ENCODE measurements around the gene DRAM2. TPM values are rescaled to one million over a fixed set of nuclear protein-coding genes. Genes with fewer than 3 reads are reported as not detected.

DRAM2 gene
- polyA plus RNA-seq, 1 donor, result 78.5 TPM

DNA sequence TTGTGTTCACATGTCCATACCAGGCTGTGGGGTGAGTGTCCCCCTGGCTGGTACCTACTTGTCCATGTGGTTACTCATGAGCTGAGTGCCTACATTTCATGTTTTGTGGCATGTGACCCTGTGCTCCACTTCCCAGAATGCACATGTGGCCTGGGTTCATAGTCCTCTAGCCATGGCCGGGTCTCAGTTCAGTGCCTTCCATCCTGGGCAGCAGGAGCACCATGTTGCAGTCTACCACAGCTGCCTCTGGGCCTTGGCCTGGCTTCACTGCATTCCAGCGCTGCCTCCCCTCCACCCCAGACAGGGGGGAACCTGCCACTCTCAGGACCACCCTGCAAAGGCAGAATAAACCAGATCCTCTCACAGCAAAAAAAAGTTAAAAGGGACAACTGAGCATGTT is 5.6 kb upstream of the DRAM2 start:
- no peaks in the 10 kb centered on the region for H3K27me3 ChIP-seq (ENCODE audit: control insufficient read depth, insufficient read depth, low read length)

DNA sequence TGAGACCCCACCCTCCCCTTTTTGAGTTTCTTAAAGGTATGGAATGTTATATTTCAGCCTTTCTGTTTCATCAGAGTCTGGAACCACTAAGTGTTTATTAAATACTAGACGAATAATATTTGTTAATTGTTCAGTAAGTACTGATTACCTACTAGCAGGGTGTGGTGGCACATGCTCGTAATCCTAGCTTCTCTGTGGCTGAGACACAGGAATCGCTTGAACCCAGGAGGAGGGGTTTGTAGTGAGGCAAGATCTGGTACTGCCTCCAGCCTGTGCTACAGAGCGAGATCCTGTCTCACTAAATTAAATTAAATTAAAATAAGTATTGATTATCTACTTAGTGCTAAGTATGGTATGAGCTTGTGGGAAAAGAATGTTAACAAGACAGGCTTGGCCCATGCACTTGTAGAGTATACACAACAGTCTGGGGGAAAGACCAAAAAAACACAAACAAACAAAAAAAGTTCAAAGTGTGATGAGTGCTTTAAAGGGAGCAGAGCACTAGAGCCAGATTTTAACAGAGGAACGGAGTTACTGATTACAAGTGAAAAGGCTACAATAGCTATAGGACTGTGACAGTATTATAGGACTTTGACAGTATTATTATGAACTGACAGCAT is 2.6 kb upstream of the DRAM2 start:
- H3K4me3 ChIP-seq (ENCODE audit: low read length), result no peak overlapping the region
- no peaks in the 10 kb centered on the region for H3K27me3 ChIP-seq (ENCODE audit: control insufficient read depth, insufficient read depth, low read length)
- peaks cover 3% of the 10 kb centered on the region for H3K36me3 ChIP-seq (ENCODE audit: control insufficient read depth, insufficient read depth, low read length)
- H3K4me1 ChIP-seq (ENCODE audit: control insufficient read depth, insufficient read depth, low read length), result peaks cover 6% of the 10 kb centered on the region
- H3K27ac ChIP-seq (ENCODE audit: low read length), result peak overlapping the region; percentile 88
- H3K9me3 ChIP-seq (ENCODE audit: control insufficient read depth, low read depth, low read length), result no peaks in the 10 kb centered on the region
- peak; percentile 32 to 66 for DNase-seq
- 63% methylated on average over 1 of the region's 5 CpGs for WGBS (ENCODE audit: insufficient coverage, low lambda C conversion rate)

More for the DNA sequence above, 5.6 kb upstream of the DRAM2 start:
- no CpG with 5 or more reads among the region's 2 CpGs for WGBS (ENCODE audit: insufficient coverage, low lambda C conversion rate)
- no peaks in the 10 kb centered on the region for H3K9me3 ChIP-seq (ENCODE audit: control insufficient read depth, low read depth, low read length)
- peak; percentile 7 to 40 for DNase-seq
- peaks cover 6% of the 10 kb centered on the region for H3K4me1 ChIP-seq (ENCODE audit: control insufficient read depth, insufficient read depth, low read length)
- H3K4me3 ChIP-seq (ENCODE audit: low read length), result no peak overlapping the region
- H3K27ac ChIP-seq (ENCODE audit: low read length), result no peak overlapping the region
- H3K36me3 ChIP-seq (ENCODE audit: control insufficient read depth, insufficient read depth, low read length), result peaks cover 19% of the 10 kb centered on the region

DNA sequence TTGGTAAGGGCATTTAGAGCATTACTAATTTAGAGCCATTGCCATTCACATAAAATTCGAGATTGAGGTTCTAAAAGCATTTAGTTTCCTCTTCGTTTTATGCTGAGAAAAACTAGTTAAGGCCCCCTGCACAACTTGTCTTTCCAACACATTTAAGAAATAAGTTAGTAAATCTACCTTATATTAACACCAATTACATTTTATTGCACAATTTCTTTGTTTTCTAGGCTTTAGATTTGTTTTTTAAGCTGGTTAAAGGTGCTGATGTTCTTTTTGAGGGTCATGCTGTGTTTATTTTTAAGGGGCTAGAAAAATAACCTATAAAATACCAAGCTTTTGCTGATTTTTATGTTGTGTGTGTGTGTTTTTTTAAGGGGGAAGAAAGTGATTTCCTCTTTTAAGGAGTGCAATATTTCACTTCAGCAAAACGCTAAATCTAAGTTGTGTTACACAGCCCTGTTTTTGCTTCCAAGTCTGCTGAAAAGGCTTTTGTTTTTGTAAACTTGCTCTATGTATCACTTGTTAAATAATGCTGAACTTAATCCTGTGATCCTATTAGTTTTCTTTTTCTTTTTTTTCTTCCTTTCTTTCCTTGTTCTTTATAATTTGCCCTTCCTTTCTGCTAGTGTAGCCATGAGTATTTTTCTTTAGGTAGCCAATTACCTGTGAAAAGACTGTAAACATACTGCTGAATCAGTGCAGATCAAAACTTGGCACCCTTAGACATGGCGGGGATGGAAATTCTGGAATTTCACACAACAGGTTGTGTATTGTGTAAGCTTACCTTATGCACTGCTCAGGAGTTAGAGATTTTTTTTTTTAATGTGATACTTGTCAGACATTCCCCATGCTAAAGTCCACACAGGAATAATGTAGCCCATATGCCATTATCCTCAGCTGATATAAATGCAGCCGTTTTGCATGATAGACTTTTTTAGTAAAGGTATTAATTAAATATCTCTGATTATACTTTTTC is 1.6 kb upstream of the DRAM2 start:
- peak; percentile 44 to 77 for DNase-seq
- WGBS (ENCODE audit: insufficient coverage, low lambda C conversion rate), result 17% methylated on average over 1 of the region's 5 CpGs
- peak overlapping the region; percentile 78 for H3K4me3 ChIP-seq (ENCODE audit: low read length)
- H3K36me3 ChIP-seq (ENCODE audit: control insufficient read depth, insufficient read depth, low read length), result peaks cover 3% of the 10 kb centered on the region
- H3K4me1 ChIP-seq (ENCODE audit: control insufficient read depth, insufficient read depth, low read length), result peaks cover 6% of the 10 kb centered on the region
- no peaks in the 10 kb centered on the region for H3K27me3 ChIP-seq (ENCODE audit: control insufficient read depth, insufficient read depth, low read length)
- no peaks in the 10 kb centered on the region for H3K9me3 ChIP-seq (ENCODE audit: control insufficient read depth, low read depth, low read length)
- peak overlapping the region; percentile 88 for H3K27ac ChIP-seq (ENCODE audit: low read length)

DNA sequence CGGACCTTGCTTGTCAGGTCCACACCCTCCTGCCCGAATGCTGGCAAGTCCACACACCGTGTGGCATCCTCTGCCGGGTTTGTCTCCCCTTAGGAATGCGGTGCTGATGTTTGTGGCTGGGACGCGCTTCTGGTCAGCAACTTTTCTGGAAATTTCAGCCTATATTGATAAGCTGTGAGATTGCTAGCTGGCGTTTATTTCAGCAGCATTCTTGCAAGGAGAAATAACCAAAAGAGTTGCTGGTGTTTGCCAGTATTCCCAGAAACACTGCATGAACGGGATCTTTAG is 731 bp upstream of the DRAM2 start:
- Histone ChIP-seq H3K9me3 (ENCODE audit: control insufficient read depth, low read depth, low read length) (no peaks in the 10 kb centered on the region), H3K4me1 (ENCODE audit: control insufficient read depth, insufficient read depth, low read length) (peaks cover 6% of the 10 kb centered on the region), H3K27ac (ENCODE audit: low read length) (peak overlapping the region; percentile 88), H3K36me3 (ENCODE audit: control insufficient read depth, insufficient read depth, low read length) (peaks cover 6% of the 10 kb centered on the region), H3K4me3 (ENCODE audit: low read length) (peak overlapping the region; percentile 78), H3K27me3 (ENCODE audit: control insufficient read depth, insufficient read depth, low read length) (no peaks in the 10 kb centered on the region)
- no CpG with 5 or more reads among the region's 9 CpGs for WGBS (ENCODE audit: insufficient coverage, low lambda C conversion rate)
- DNase-seq, result no peak

DNA sequence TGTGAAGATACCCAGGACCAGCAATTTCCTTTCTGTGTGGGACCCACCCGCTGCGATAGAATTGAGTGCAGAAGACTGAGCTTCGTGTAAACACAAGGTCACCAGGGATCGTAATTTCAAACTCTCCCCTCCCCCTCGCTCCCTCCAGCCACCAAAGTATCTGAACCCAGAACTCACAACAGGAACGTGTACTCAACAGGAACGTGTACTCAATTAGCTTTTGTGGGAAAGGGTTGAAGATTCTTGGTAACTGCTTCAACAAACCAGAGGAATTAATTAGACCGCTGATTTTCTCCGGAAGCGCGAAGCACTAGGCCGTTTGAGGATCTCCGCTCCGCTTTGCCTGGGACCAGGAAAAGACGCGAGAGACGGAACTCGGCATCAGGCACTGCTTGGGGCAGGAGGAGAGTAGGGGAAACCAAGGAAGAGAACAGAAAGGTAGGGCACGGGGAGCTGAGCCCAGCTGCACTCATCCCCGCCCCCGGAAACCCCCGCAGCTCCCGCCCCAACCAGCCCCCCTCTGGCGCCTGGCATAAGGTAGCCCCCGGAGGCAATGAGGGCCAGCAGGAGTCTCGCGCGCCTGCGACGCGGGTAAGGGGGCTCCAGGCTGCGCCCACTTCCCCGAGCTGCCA is 453 bp downstream of the DRAM2 start:
- no CpG with 5 or more reads among the region's 33 CpGs for WGBS (ENCODE audit: insufficient coverage, low lambda C conversion rate)
- H3K36me3 ChIP-seq (ENCODE audit: control insufficient read depth, insufficient read depth, low read length), result peaks cover 14% of the 10 kb centered on the region
- peaks cover 6% of the 10 kb centered on the region for H3K4me1 ChIP-seq (ENCODE audit: control insufficient read depth, insufficient read depth, low read length)
- peak; percentile 42 to 74 for DNase-seq
- H3K9me3 ChIP-seq (ENCODE audit: control insufficient read depth, low read depth, low read length), result no peaks in the 10 kb centered on the region
- H3K4me3 ChIP-seq (ENCODE audit: low read length), result peak overlapping the region; percentile 78
- H3K27ac ChIP-seq (ENCODE audit: low read length), result peak overlapping the region; percentile 88
- H3K27me3 ChIP-seq (ENCODE audit: control insufficient read depth, insufficient read depth, low read length), result no peaks in the 10 kb centered on the region

DNA sequence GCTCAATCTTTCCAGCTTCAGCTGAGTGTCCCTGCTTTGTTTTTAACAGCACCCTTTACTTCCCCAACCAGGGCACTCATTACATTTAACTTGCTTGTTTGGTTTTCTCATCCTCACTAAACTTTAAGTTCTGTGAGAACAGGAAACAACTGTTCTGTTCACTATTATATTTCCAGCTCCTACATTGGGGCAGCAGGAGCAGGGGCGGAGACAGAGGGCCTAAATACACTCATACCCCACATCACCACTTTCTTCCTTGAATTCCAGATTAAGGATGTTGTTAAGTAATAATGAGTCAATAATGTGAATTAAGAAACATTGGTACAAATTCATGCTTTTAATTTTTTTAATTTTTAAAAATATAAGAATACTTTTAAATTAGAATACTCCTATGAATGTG is 6.0 kb downstream of the DRAM2 start:
- DNase-seq, result no peak
- H3K27me3 ChIP-seq (ENCODE audit: control insufficient read depth, insufficient read depth, low read length), result no peaks in the 10 kb centered on the region
- no peak overlapping the region for H3K4me3 ChIP-seq (ENCODE audit: low read length)
- peaks cover 22% of the 10 kb centered on the region for H3K36me3 ChIP-seq (ENCODE audit: control insufficient read depth, insufficient read depth, low read length)
- H3K4me1 ChIP-seq (ENCODE audit: control insufficient read depth, insufficient read depth, low read length), result no peaks in the 10 kb centered on the region
- no peaks in the 10 kb centered on the region for H3K9me3 ChIP-seq (ENCODE audit: control insufficient read depth, low read depth, low read length)
- no peak overlapping the region for H3K27ac ChIP-seq (ENCODE audit: low read length)
- WGBS (ENCODE audit: insufficient coverage, low lambda C conversion rate), result 100% methylated on average over 1 of the region's 1 CpG

DNA sequence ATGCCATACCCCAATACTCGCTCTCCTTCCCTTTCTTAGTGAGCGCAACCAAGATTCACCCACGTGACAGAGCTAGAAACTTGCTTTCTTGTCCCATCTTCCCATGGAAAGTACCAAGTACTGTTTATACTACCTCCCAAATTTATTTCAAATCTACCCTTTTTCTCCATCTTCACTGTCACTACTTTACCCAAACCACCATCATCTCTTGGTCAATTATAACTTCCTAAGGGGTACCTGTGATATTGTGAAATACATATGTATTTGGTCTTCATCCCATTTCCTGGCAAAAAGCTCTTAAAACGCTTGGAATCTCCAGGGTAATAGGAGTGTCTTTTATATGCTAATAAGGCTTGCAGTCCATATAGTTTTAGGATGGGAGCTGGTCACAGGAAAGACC is 8.2 kb downstream of the DRAM2 start:
- no peaks in the 10 kb centered on the region for H3K9me3 ChIP-seq (ENCODE audit: control insufficient read depth, low read depth, low read length)
- 92% methylated on average over 2 of the region's 4 CpGs for WGBS (ENCODE audit: insufficient coverage, low lambda C conversion rate)
- H3K4me1 ChIP-seq (ENCODE audit: control insufficient read depth, insufficient read depth, low read length), result no peaks in the 10 kb centered on the region
- H3K27ac ChIP-seq (ENCODE audit: low read length), result no peak overlapping the region
- peaks cover 31% of the 10 kb centered on the region for H3K36me3 ChIP-seq (ENCODE audit: control insufficient read depth, insufficient read depth, low read length)
- H3K4me3 ChIP-seq (ENCODE audit: low read length), result no peak overlapping the region
- DNase-seq, result no peak
- no peaks in the 10 kb centered on the region for H3K27me3 ChIP-seq (ENCODE audit: control insufficient read depth, insufficient read depth, low read length)

DNA sequence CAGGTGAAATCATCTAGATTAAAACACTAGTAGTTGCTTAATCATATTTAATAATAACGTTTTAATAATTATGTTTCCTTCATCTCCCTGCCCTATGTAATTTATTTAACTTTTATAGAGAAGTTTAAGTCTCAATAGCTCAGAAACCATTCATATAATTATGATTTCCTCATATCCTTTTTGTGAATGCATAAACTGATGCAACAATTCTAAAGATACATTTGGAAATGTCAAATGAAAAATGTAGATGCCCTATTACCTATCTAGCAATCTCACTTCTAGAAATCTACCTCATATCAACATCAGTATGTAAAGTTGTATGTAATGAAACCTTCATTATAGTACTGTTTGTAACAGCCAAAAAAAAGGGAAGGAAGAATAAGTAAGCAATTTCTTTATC is 10.5 kb downstream of the DRAM2 start:
- no peaks in the 10 kb centered on the region for H3K9me3 ChIP-seq (ENCODE audit: control insufficient read depth, low read depth, low read length)
- DNase-seq, result no peak
- no peaks in the 10 kb centered on the region for H3K4me1 ChIP-seq (ENCODE audit: control insufficient read depth, insufficient read depth, low read length)
- no peak overlapping the region for H3K4me3 ChIP-seq (ENCODE audit: low read length)
- no peak overlapping the region for H3K27ac ChIP-seq (ENCODE audit: low read length)
- H3K27me3 ChIP-seq (ENCODE audit: control insufficient read depth, insufficient read depth, low read length), result no peaks in the 10 kb centered on the region
- H3K36me3 ChIP-seq (ENCODE audit: control insufficient read depth, insufficient read depth, low read length), result peaks cover 26% of the 10 kb centered on the region
- WGBS (ENCODE audit: insufficient coverage, low lambda C conversion rate), result 100% methylated on average over 1 of the region's 1 CpG

DNA sequence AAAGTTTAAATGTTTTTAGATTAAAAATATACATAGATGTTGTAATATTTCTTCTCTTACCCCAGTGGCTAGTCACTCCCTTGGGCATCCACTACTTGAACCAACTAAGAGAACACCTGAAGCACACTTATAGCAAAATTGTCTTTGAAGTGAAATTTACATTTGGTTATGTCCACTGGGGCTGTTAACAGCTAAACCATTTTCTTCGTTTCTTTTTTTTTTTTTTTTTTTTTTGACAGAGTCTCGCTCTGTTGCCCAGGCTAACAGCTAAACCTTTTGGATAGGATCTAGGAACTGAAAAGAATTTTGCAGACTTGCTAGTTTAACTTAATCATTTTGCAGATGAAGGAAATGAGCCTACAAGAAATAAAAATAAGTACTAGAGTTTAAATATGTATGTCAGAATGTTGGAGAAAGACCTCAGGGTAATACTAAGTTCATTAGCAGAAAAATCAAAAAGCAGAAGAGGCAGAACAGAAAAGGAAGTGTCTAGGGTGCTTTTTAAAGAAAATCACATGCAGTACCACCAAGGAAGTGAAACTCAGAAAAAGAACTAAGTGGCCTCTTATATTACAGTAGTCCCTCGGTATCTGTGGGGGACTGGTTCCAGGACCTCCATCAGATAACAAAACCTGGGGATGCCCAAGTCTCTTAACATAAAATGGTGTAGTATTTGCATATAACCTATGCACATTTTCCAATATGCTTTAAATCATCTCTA is 11.8 kb downstream of the DRAM2 start:
- Histone ChIP-seq H3K4me3 (ENCODE audit: low read length) (no peak overlapping the region), H3K36me3 (ENCODE audit: control insufficient read depth, insufficient read depth, low read length) (peaks cover 37% of the 10 kb centered on the region), H3K9me3 (ENCODE audit: control insufficient read depth, low read depth, low read length) (no peaks in the 10 kb centered on the region), H3K27me3 (ENCODE audit: control insufficient read depth, insufficient read depth, low read length) (no peaks in the 10 kb centered on the region), H3K4me1 (ENCODE audit: control insufficient read depth, insufficient read depth, low read length) (no peaks in the 10 kb centered on the region), H3K27ac (ENCODE audit: low read length) (no peak overlapping the region)
- DNase-seq, result no peak
- 100% methylated on average over 1 of the region's 3 CpGs for WGBS (ENCODE audit: insufficient coverage, low lambda C conversion rate)

DNA sequence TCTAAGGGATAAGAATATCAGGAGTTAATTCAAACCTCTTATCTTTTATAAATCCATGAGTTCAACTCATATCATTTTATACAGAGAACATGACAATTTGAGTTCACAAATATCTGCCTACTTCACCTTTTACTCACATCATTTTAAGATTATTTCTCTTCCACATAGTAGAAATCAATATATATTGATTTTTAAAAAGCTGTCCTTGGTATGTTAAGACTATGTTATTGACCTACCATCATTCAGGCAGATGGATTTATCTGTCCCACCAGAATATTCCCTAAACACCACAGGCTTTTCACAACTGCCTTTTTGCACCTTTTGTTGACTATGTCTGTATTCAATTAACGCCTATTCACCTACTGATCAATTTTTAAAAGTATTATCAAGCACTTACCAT is 13.5 kb downstream of the DRAM2 start:
- Histone ChIP-seq H3K4me3 (ENCODE audit: low read length) (no peak overlapping the region), H3K4me1 (ENCODE audit: control insufficient read depth, insufficient read depth, low read length) (no peaks in the 10 kb centered on the region), H3K9me3 (ENCODE audit: control insufficient read depth, low read depth, low read length) (no peaks in the 10 kb centered on the region), H3K27ac (ENCODE audit: low read length) (no peak overlapping the region), H3K27me3 (ENCODE audit: control insufficient read depth, insufficient read depth, low read length) (no peaks in the 10 kb centered on the region), H3K36me3 (ENCODE audit: control insufficient read depth, insufficient read depth, low read length) (peaks cover 40% of the 10 kb centered on the region)
- no CpG with 5 or more reads among the region's 1 CpG for WGBS (ENCODE audit: insufficient coverage, low lambda C conversion rate)
- no peak for DNase-seq

All from large intestine (tissue), 3 donors.